Liver (tissue), 3 donors: ENCODE measurements around the gene GLI2.

Experiments used
- ATF3 ChIP-seq: IDR thresholded peaks from 2 replicates; pipeline ENCODE4 v1.6.1; 2016; ENCODE audit warnings: antibody characterized with exemption
- CTCF ChIP-seq: fragments of 150-350 bp; IDR thresholded peaks from 2 replicates; pipeline ENCODE4 v1.5.1; 2017; ENCODE audit warnings: improper control_type of control experiment, low read depth, low read length; ENCODE audit not compliant: missing input control
- EGR1 ChIP-seq, 2 donors: IDR thresholded peaks; 2 replicates each; pipeline ENCODE4 v1.6.1; 2016 to 2018; ENCODE audit warnings: antibody characterized with exemption in 2 of 2, low read depth in 2 of 2
- FOXA1 ChIP-seq: IDR thresholded peaks from 2 replicates; pipeline ENCODE4 v1.6.1; 2016; ENCODE audit warnings: antibody characterized with exemption
- HNF4A ChIP-seq, 2 donors: conservative IDR thresholded peaks; 2 replicates each; pipeline ENCODE4 v1.6.1; 2016; ENCODE audit warnings: antibody characterized with exemption in 2 of 2, mild to moderate bottlenecking in 2 of 2
- JUND ChIP-seq, 2 donors: IDR thresholded peaks; 2 replicates each; pipeline ENCODE4 v1.6.1; 2016; ENCODE audit warnings: antibody characterized with exemption in 2 of 2
- NR2F2 ChIP-seq: IDR thresholded peaks from 2 replicates; pipeline ENCODE4 v1.6.1; 2016; ENCODE audit warnings: antibody characterized with exemption
- RAD21 ChIP-seq, 2 donors: IDR thresholded peaks; 2 replicates each; pipeline ENCODE4 v1.6.1; 2016; ENCODE audit warnings: antibody characterized with exemption in 2 of 2, mild to moderate bottlenecking in 2 of 2
- SP1 ChIP-seq: IDR thresholded peaks from 2 replicates; pipeline ENCODE4 v1.6.1; 2018; ENCODE audit warnings: antibody characterized with exemption, mild to moderate bottlenecking
- TAF1 ChIP-seq: conservative IDR thresholded peaks from 2 replicates; pipeline ENCODE4 v1.6.1; 2016; ENCODE audit warnings: antibody characterized with exemption, mild to moderate bottlenecking
- YY1 ChIP-seq: IDR thresholded peaks from 2 replicates; pipeline ENCODE4 v1.6.1; 2016; ENCODE audit warnings: antibody characterized with exemption, mild to moderate bottlenecking
- TF ChIP-seq, protein P1 (sequence below): IDR thresholded peaks from 2 replicates; pipeline ENCODE4 v1.6.1; 2016; ENCODE audit warnings: antibody characterized with exemption
- TF ChIP-seq, protein P2 (sequence below): IDR thresholded peaks from 2 replicates; pipeline ENCODE4 v1.6.1; 2016; ENCODE audit warnings: antibody characterized with exemption, mild to moderate bottlenecking
- donor health status: healthy.
- donor health status: healthy.

- TF ChIP-seq ATF3 (no peak), SP1 (no peak), CTCF (no peak), RAD21 (IDR thresholded peaks at IDR 0.05) (no peak), TAF1 (no peak), HNF4A (conservative IDR thresholded peaks at IDR 0.05) (no peak), JUND (IDR thresholded peaks at IDR 0.05) (no peak), NR2F2 (no peak), YY1 (no peak), EGR1 (IDR thresholded peaks at IDR 0.05; ENCODE audit: low read depth in 2 of 2) (no peak), FOXA1 (no peak)
- TF ChIP-seq, protein P1, sequence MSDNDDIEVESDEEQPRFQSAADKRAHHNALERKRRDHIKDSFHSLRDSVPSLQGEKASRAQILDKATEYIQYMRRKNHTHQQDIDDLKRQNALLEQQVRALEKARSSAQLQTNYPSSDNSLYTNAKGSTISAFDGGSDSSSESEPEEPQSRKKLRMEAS = no peak
- TF ChIP-seq, protein P2, sequence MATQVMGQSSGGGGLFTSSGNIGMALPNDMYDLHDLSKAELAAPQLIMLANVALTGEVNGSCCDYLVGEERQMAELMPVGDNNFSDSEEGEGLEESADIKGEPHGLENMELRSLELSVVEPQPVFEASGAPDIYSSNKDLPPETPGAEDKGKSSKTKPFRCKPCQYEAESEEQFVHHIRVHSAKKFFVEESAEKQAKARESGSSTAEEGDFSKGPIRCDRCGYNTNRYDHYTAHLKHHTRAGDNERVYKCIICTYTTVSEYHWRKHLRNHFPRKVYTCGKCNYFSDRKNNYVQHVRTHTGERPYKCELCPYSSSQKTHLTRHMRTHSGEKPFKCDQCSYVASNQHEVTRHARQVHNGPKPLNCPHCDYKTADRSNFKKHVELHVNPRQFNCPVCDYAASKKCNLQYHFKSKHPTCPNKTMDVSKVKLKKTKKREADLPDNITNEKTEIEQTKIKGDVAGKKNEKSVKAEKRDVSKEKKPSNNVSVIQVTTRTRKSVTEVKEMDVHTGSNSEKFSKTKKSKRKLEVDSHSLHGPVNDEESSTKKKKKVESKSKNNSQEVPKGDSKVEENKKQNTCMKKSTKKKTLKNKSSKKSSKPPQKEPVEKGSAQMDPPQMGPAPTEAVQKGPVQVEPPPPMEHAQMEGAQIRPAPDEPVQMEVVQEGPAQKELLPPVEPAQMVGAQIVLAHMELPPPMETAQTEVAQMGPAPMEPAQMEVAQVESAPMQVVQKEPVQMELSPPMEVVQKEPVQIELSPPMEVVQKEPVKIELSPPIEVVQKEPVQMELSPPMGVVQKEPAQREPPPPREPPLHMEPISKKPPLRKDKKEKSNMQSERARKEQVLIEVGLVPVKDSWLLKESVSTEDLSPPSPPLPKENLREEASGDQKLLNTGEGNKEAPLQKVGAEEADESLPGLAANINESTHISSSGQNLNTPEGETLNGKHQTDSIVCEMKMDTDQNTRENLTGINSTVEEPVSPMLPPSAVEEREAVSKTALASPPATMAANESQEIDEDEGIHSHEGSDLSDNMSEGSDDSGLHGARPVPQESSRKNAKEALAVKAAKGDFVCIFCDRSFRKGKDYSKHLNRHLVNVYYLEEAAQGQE = no peak
Observed at GRCh38 chr2:120701499-120701898, 34.2 kb upstream of the GLI2 start.
